Esophagus muscularis mucosa (tissue), 3 donors: ENCODE data around the gene PPP1R1B.

Source experiments
- POLR2AphosphoS5 ChIP-seq, 2 donors: sonication (generic); formaldehyde crosslinking; IDR thresholded peaks; one replicate each; pipeline ENCODE4 v1.6.1; 2017; ENCODE audit warnings: antibody characterized with exemption in 2 of 2
- TF ChIP-seq, protein P1 (sequence below), 3 experiments: fragments of 200-600 bp in 2 of 3; fragments of 450-650 bp in 1 of 3; sonication (generic) in 2 of 3; IDR thresholded peaks; one replicate each; pipeline ENCODE4 v1.5.1; 2017 to 2019; ENCODE audit warnings: antibody characterized with exemption in 3 of 3, mild to moderate bottlenecking in 2 of 3, moderate library complexity in 1 of 3

- TF ChIP-seq POLR2AphosphoS5 (IDR thresholded peaks at IDR 0.05): no peak
- TF ChIP-seq, protein P1, sequence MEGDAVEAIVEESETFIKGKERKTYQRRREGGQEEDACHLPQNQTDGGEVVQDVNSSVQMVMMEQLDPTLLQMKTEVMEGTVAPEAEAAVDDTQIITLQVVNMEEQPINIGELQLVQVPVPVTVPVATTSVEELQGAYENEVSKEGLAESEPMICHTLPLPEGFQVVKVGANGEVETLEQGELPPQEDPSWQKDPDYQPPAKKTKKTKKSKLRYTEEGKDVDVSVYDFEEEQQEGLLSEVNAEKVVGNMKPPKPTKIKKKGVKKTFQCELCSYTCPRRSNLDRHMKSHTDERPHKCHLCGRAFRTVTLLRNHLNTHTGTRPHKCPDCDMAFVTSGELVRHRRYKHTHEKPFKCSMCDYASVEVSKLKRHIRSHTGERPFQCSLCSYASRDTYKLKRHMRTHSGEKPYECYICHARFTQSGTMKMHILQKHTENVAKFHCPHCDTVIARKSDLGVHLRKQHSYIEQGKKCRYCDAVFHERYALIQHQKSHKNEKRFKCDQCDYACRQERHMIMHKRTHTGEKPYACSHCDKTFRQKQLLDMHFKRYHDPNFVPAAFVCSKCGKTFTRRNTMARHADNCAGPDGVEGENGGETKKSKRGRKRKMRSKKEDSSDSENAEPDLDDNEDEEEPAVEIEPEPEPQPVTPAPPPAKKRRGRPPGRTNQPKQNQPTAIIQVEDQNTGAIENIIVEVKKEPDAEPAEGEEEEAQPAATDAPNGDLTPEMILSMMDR (IDR thresholded peaks at IDR 0.05): no peak
These were observed 46.8 kb downstream of the PPP1R1B start for GRCh38 chr17:39673335-39674081.
